GM21717 (cell line): ENCODE data around the gene CAPN10.

Experiments
- ATAC-seq: cut with Tn5 transposase; IDR thresholded peaks from one replicate; pipeline ENCODE4 v1.9.1; 2021; ENCODE audit warnings: mild to moderate bottlenecking, moderate library complexity; ENCODE audit not compliant: unreplicated experiment

The CAPN10 gene

DNA sequence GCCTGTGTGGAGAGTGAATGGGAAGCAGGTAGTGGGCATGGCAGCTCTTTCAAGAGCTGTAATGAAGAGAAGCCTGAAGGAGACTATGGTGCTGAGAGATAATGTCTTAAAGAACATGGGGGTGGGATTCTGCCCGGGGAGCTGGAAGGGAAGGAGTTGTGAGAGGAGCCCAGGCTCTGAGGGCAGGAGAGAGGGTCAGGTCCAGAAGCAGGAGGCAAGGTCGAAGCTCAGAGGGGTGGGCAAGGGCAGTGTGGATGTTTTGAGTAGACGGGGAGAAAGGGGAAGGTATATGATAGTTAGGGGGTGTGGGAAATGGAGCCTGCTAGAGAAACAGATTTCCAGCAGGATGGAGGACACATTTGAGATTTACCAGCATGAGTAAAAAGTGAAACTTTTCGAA is 2.1 kb downstream of the CAPN10 start:
- ATAC-seq, result no peak

DNA sequence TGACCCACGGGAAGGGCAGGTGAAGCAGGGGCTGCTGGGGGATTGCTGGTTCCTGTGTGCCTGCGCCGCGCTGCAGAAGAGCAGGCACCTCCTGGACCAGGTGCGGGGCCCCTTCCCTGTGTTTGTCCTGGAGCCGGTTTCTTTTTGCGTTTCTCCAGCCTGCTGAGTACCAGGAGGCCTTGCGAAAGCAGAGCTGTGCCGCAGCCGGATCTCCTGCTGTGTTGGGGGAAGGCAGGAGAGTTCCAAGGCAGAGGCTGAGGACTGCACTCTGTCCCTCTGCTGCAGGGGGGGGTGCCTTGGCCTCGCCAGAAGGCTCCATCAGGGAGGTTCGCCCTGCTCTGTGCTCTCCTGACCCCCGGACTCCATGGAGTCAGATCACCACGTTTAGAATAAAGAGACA is 2.8 kb downstream of the CAPN10 start:
- no peak for ATAC-seq

- ATAC-seq, result no peak
These were observed 3.5 kb downstream of the CAPN10 start for GRCh38 chr2:240589850-240590525.

DNA sequence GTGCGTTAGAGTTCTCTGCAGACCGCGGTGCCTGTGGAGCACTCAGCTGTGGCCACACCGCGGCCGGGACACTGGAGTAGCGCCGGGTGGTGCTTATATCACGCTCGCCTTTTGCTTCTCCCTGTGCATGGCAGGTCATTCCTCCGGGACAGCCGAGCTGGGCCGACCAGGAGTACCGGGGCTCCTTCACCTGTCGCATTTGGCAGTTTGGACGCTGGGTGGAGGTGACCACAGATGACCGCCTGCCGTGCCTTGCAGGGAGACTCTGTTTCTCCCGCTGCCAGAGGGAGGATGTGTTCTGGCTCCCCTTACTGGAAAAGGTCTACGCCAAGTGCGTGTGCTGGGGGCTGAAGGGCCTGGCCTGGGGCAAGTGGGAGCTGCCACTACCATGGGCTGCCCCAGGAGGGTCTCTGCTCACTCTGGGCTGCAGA is 4.2 kb downstream of the CAPN10 start:
- no peak for ATAC-seq

DNA sequence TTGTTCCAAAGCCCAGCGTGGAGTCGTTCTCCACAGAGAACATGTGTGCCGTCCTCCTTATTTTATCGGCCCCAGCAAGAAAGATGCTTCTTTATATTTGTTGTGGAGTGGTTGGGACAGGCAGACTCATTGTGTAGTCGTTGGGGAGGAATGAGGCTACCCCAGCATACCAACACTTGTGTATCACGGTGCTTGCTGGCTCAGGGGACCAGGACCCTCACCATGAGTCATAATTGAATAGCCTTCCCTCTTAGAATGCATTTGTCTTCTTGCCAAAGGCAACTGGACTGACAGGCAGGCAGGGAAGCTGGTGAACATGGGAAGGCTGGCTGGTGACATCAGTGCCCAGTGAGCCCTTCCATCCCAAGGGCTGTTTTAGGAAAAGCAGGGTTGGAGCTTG is 4.7 kb downstream of the CAPN10 start:
- ATAC-seq, result no peak

- ATAC-seq, result no peak
These were observed 5.2 kb downstream of the CAPN10 start for GRCh38 chr2:240591784-240592183.

DNA sequence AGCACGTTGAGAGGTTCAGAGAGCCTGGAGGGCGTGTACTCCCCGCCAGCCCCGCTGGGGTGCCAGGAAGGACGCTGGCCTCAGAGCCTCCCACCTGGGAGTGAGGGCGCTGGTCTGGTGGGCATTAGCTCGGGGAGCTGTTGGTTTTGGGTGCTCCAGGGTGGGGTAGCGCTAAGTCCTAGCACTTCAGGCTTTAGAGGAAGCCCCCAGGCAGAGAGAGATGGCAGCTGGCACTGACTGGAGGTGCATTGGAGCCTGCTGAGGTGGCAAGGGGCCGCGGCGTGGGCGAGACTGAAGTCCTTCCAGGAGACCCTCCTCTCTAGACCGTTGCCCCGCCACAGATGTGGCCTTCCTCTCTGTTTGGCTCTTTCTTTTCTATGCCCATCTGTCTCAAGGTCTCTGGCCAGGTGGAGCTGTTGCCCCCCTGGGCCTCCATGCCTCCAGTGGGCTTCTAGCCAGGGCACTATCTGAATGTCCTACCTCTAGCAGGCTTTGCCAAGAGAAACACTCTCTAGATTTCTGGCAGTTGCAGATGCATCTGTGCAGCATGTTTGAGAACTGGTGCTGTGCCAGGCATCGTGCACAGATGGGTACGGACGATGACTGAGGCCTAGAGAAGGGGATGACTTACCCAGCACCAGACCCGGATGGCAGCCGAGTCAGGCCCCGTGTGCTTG is 6.6 kb downstream of the CAPN10 start:
- ATAC-seq, result no peak

GRCh38 chr2:240593703-240594451 is 7.3 kb downstream of the CAPN10 start:
- ATAC-seq, result no peak

GRCh38 chr2:240594511-240595380 is 8.2 kb downstream of the CAPN10 start:
- no peak for ATAC-seq

GRCh38 chr2:240595381-240596079 is 9.0 kb downstream of the CAPN10 start:
- ATAC-seq, result no peak

DNA sequence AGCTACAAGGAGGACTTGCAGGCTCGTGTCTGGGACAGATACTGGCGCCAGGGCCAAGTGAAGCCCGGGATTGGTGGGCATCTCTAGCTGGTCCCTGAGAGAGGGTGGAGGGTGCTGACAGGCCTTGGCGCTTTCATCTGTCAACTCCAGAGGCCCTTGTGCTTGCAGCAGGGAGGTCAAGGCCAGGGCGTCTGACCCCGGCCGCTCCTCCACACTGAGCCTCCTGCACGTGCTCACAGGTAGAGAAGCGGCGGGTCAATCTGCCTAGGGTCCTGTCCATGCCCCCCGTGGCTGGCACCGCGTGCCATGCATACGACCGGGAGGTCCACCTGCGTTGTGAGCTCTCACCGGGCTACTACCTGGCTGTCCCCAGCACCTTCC is 9.5 kb downstream of the CAPN10 start:
- no peak for ATAC-seq

GRCh38 chr2:240596491-240596931 is 10.0 kb downstream of the CAPN10 start:
- ATAC-seq, result no peak

GRCh38 chr2:240597054-240597418 is 10.5 kb downstream of the CAPN10 start:
- no peak for ATAC-seq

DNA sequence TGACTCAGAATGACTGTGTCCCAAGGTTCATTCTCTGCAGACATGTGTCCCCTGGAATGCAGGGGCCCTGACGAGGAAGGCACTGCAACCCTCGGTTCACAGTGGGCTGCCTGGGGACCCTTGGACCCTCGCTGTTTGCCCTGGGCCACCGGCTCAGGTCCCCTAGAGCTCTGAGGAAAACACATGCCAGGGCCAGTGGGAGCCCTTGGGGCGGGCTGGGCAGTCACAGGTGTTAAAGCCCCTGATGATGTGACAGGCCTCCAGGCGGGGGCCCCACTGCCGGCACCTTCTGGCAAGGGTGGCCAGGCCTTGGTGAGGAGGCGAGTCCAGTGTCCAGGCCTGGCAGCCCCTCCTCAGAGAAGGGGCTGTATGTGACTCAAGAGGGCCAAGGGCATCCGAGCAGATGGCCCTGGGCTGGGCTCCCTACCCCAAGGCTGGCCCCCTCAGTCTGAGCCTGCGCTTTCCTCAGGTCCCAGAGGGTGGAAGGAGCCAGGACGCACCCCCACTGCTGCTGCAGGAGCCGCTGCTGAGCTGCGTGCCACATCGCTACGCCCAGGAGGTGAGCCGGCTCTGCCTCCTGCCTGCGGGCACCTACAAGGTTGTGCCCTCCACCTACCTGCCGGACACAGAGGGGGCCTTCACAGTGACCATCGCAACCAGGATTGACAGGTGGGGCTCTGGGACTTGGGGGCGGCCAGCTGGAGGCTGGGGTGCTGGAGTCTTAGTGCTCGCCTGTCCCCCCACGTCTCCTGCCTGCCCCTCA is 11.1 kb downstream of the CAPN10 start:
- no peak for ATAC-seq

- ATAC-seq, result no peak
These were observed 11.9 kb downstream of the CAPN10 start for GRCh38 chr2:240598311-240598911.

DNA sequence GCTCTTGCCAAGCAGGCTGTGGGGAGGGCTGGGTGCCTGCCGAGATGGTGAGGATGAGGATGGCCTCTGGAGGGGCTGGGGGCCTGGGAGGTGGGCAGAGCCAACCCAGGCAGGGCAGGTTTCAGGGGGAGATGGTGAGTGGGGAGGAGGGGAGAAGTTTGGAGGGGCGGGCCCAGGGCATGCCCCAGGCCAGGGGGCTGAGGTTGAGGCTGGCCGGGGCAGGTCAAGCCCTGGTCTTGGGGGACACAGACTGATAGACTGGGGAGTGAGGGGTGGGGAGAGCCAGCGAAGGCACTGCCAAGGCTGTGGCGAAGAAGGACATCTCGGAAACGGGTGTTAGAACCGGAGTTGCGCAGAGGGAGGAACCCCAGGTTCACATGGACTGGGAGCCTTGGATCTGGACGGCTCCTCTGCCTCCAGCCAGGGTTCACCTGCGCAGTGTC is 12.6 kb downstream of the CAPN10 start:
- ATAC-seq, result no peak

DNA sequence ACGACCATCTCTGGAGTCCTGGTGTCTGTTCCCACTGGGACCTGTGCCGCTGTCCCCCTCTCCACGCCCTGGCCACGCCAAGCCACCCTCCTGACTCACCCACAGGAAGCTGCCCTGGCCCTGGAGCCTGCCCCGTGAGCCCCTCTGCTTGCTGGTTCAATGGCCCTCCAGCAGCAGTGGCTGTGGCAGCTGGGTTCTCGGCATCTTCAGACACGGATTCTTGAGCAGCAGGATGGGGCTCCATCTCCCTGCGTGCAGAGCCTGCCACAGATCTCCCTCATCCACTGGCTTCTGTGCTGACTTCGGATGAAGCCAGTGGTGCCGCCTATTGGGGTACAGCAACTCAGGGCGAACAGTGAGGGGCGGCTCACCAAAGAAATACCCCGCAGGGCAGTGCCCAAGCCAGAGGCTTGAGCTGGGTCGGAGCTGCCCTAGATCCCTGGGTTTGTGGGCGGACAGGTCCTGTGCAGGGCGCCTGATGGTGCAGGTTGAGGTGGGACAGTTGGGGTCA is 14.0 kb downstream of the CAPN10 start:
- no peak for ATAC-seq

GRCh38 chr2:240601061-240601830 is 14.7 kb downstream of the CAPN10 start:
- ATAC-seq, result no peak
